ENCODE data around the gene KNTC1.

The KNTC1 gene

DNA sequence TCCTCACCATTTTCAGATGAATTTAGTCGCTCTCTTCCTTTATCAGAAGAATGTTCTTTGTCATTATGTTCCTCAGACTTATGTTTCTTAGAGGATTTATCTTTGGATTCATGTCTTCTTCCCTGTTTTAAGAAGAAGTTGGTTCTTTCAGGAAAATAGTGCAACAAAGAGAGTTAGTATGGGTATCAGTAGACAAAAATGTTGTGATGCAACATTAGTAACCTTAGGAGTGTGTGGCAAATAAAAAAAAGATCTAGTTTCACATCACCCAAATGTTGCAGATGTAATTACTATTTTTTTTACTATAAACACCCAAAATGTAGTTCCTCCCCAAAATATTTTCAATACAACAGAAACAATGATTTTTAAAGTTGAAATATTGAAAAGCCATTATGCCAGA lies 8.1 kb upstream of the KNTC1 start:
- H3K36me3 ChIP-seq (ENCODE audit: control insufficient read depth in 2 of 2, insufficient read depth in 1 of 2, low read length in 2 of 2), result peaks cover 93% of the 10 kb centered on the region in 2 experiments
- H3K27ac ChIP-seq (ENCODE audit: extremely low read depth, low read depth, low read length), result no peak overlapping the region
- H3K9me3 ChIP-seq (ENCODE audit: control insufficient read depth, insufficient read depth, low read depth, low read length), result no peaks in the 10 kb centered on the region
- H3K4me1 ChIP-seq (ENCODE audit: control insufficient read depth, insufficient read depth, low read length), result peaks cover 14% of the 10 kb centered on the region
- H3K4me3 ChIP-seq (ENCODE audit: low read depth, low read length), result no peak overlapping the region
- ChIA-PET POLR2A (interaction anchor here (1.0 kb wide), 2 partner anchors 11 to 18 kb away, joined by 3 to 4 read pairs; partner anchors contain the start of gene ZCCHC8), CTCF (no interaction called here)
- TF ChIP-seq ZFP69B (tag by site-specific recombination; IDR thresholded peaks at IDR 0.05) (no peak), ZNF624 (tag by site-specific recombination; IDR thresholded peaks at IDR 0.05) (no peak), ZNF354C (tag by site-specific recombination; IDR thresholded peaks at IDR 0.05; ENCODE audit: borderline replicate concordance, low read depth) (no peak), SCRT2 (tag by site-specific recombination; IDR thresholded peaks at IDR 0.05) (no peak), ZNF621 (tag by site-specific recombination; IDR thresholded peaks at IDR 0.05) (no peak), ZNF416 (tag by site-specific recombination; IDR thresholded peaks at IDR 0.05) (no peak), ZFP41 (tag by site-specific recombination; IDR thresholded peaks at IDR 0.05; ENCODE audit: borderline replicate concordance) (no peak), ZNF37A (tag by site-specific recombination; IDR thresholded peaks at IDR 0.05) (no peak), ZNF175 (tag by site-specific recombination; IDR thresholded peaks at IDR 0.05) (no peak), HOXD13 (CRISPR knock-in tag; IDR thresholded peaks at IDR 0.05; ENCODE audit: borderline replicate concordance) (no peak), ZNF133 (tag by site-specific recombination; IDR thresholded peaks at IDR 0.05) (no peak), ZNF677 (tag by site-specific recombination; IDR thresholded peaks at IDR 0.05) (no peak), MYNN (tag by site-specific recombination; IDR thresholded peaks at IDR 0.05; ENCODE audit: borderline replicate concordance) (no peak), FEZF1 (tag by site-specific recombination; IDR thresholded peaks at IDR 0.05) (no peak)
- TF ChIP-seq, protein P1, sequence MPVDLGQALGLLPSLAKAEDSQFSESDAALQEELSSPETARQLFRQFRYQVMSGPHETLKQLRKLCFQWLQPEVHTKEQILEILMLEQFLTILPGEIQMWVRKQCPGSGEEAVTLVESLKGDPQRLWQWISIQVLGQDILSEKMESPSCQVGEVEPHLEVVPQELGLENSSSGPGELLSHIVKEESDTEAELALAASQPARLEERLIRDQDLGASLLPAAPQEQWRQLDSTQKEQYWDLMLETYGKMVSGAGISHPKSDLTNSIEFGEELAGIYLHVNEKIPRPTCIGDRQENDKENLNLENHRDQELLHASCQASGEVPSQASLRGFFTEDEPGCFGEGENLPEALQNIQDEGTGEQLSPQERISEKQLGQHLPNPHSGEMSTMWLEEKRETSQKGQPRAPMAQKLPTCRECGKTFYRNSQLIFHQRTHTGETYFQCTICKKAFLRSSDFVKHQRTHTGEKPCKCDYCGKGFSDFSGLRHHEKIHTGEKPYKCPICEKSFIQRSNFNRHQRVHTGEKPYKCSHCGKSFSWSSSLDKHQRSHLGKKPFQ (tag by site-specific recombination; IDR thresholded peaks at IDR 0.05), result no peak
- TF ChIP-seq, protein P2, sequence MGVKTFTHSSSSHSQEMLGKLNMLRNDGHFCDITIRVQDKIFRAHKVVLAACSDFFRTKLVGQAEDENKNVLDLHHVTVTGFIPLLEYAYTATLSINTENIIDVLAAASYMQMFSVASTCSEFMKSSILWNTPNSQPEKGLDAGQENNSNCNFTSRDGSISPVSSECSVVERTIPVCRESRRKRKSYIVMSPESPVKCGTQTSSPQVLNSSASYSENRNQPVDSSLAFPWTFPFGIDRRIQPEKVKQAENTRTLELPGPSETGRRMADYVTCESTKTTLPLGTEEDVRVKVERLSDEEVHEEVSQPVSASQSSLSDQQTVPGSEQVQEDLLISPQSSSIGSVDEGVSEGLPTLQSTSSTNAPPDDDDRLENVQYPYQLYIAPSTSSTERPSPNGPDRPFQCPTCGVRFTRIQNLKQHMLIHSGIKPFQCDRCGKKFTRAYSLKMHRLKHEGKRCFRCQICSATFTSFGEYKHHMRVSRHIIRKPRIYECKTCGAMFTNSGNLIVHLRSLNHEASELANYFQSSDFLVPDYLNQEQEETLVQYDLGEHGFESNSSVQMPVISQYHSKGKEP (tag by site-specific recombination; IDR thresholded peaks at IDR 0.05), result no peak
- TF ChIP-seq, protein P3, sequence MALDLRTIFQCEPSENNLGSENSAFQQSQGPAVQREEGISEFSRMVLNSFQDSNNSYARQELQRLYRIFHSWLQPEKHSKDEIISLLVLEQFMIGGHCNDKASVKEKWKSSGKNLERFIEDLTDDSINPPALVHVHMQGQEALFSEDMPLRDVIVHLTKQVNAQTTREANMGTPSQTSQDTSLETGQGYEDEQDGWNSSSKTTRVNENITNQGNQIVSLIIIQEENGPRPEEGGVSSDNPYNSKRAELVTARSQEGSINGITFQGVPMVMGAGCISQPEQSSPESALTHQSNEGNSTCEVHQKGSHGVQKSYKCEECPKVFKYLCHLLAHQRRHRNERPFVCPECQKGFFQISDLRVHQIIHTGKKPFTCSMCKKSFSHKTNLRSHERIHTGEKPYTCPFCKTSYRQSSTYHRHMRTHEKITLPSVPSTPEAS (tag by site-specific recombination; IDR thresholded peaks at IDR 0.05), result no peak
- TF ChIP-seq, protein P4, sequence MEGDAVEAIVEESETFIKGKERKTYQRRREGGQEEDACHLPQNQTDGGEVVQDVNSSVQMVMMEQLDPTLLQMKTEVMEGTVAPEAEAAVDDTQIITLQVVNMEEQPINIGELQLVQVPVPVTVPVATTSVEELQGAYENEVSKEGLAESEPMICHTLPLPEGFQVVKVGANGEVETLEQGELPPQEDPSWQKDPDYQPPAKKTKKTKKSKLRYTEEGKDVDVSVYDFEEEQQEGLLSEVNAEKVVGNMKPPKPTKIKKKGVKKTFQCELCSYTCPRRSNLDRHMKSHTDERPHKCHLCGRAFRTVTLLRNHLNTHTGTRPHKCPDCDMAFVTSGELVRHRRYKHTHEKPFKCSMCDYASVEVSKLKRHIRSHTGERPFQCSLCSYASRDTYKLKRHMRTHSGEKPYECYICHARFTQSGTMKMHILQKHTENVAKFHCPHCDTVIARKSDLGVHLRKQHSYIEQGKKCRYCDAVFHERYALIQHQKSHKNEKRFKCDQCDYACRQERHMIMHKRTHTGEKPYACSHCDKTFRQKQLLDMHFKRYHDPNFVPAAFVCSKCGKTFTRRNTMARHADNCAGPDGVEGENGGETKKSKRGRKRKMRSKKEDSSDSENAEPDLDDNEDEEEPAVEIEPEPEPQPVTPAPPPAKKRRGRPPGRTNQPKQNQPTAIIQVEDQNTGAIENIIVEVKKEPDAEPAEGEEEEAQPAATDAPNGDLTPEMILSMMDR (tag by site-specific recombination; IDR thresholded peaks at IDR 0.05), result no peak
- TF ChIP-seq, protein P5, sequence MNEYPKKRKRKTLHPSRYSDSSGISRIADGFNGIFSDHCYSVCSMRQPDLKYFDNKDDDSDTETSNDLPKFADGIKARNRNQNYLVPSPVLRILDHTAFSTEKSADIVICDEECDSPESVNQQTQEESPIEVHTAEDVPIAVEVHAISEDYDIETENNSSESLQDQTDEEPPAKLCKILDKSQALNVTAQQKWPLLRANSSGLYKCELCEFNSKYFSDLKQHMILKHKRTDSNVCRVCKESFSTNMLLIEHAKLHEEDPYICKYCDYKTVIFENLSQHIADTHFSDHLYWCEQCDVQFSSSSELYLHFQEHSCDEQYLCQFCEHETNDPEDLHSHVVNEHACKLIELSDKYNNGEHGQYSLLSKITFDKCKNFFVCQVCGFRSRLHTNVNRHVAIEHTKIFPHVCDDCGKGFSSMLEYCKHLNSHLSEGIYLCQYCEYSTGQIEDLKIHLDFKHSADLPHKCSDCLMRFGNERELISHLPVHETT (tag by site-specific recombination; IDR thresholded peaks at IDR 0.05), result no peak
- TF ChIP-seq, protein P6, sequence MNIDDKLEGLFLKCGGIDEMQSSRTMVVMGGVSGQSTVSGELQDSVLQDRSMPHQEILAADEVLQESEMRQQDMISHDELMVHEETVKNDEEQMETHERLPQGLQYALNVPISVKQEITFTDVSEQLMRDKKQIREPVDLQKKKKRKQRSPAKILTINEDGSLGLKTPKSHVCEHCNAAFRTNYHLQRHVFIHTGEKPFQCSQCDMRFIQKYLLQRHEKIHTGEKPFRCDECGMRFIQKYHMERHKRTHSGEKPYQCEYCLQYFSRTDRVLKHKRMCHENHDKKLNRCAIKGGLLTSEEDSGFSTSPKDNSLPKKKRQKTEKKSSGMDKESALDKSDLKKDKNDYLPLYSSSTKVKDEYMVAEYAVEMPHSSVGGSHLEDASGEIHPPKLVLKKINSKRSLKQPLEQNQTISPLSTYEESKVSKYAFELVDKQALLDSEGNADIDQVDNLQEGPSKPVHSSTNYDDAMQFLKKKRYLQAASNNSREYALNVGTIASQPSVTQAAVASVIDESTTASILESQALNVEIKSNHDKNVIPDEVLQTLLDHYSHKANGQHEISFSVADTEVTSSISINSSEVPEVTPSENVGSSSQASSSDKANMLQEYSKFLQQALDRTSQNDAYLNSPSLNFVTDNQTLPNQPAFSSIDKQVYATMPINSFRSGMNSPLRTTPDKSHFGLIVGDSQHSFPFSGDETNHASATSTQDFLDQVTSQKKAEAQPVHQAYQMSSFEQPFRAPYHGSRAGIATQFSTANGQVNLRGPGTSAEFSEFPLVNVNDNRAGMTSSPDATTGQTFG (tag by site-specific recombination; IDR thresholded peaks at IDR 0.05; ENCODE audit: borderline replicate concordance), result no peak
